Mesenchymal stem cell (in vitro differentiated cells and primary cell): ENCODE results near the gene SH3D19.
A peak's percentile ranks its signal among the peaks of the same experiment; 100 is the strongest.

ENCODE experiments used
- DNase-seq: peaks from one replicate; pipeline ENCODE4 v3.0.0-alpha.2; 2013
- H2AFZ ChIP-seq: one replicate; pipeline ENCODE4 v1.6.1; 2013; ENCODE audit warnings: low read depth, mild to moderate bottlenecking, control low read depth, inconsistent platforms, low read length, moderate library complexity
- H2AK5ac ChIP-seq: 2 replicates; pipeline ENCODE4 v1.6.1; 2013; ENCODE audit warnings: low read length, moderate library complexity, mild to moderate bottlenecking, inconsistent platforms; ENCODE audit not compliant: severe bottlenecking
- H2BK120ac ChIP-seq: one replicate; pipeline ENCODE4 v1.6.1; 2013; ENCODE audit warnings: low read depth, mild to moderate bottlenecking, inconsistent platforms, low read length, moderate library complexity
- H2BK12ac ChIP-seq, 2 experiments: one replicate each; pipeline ENCODE4 v1.6.1; 2013; ENCODE audit warnings: inconsistent platforms in 2 of 2, low read length in 2 of 2, mild to moderate bottlenecking in 2 of 2, moderate library complexity in 2 of 2, control low read depth in 1 of 2
- H2BK15ac ChIP-seq: one replicate; pipeline ENCODE4 v1.6.1; 2013; ENCODE audit warnings: mild to moderate bottlenecking, low read depth, inconsistent platforms; ENCODE audit not compliant: poor library complexity, severe bottlenecking
- H2BK5ac ChIP-seq: 2 replicates; pipeline ENCODE4 v1.6.1; 2013; ENCODE audit warnings: low read depth, mild to moderate bottlenecking, low read length, control low read depth, inconsistent platforms; ENCODE audit not compliant: poor library complexity, severe bottlenecking
- H3K14ac ChIP-seq, 2 experiments: one replicate each; pipeline ENCODE4 v1.6.1; 2013; ENCODE audit warnings: inconsistent platforms in 2 of 2, low read length in 2 of 2, control low read depth in 1 of 2, mild to moderate bottlenecking in 1 of 2, moderate library complexity in 1 of 2
- H3K18ac ChIP-seq, 2 experiments: one replicate each; pipeline ENCODE4 v1.6.1; 2013; ENCODE audit warnings: inconsistent platforms in 2 of 2, low read length in 2 of 2, control low read depth in 1 of 2, low read depth in 1 of 2, mild to moderate bottlenecking in 1 of 2
- H3K23ac ChIP-seq, 2 experiments: one replicate each; pipeline ENCODE4 v1.6.1; 2013; ENCODE audit warnings: inconsistent platforms in 2 of 2, low read length in 2 of 2, mild to moderate bottlenecking in 2 of 2, moderate library complexity in 2 of 2, control low read depth in 1 of 2
- H3K27ac ChIP-seq: 2 replicates; pipeline ENCODE4 v1.5.1; 2013; ENCODE audit warnings: mild to moderate bottlenecking, moderate library complexity, low read length, control low read depth, inconsistent platforms; ENCODE audit not compliant: poor library complexity, severe bottlenecking
- H3K27me3 ChIP-seq, 2 experiments: 2 replicates each; pipeline versions ENCODE4 v1.6.1 to v1.7.0; 2013; ENCODE audit warnings: low read length in 2 of 2, mild to moderate bottlenecking in 2 of 2, moderate library complexity in 2 of 2, control low read depth in 1 of 2, inconsistent platforms in 1 of 2; ENCODE audit not compliant: control insufficient read depth in 1 of 2, insufficient read depth in 1 of 2
- H3K36me3 ChIP-seq, 2 experiments: 2 replicates each; pipeline versions ENCODE4 v1.6.1 to v1.7.0; 2013; ENCODE audit warnings: low read length in 2 of 2, control low read depth in 1 of 2, inconsistent platforms in 1 of 2, low read depth in 1 of 2, mild to moderate bottlenecking in 1 of 2; ENCODE audit not compliant: insufficient read depth in 2 of 2, control insufficient read depth in 1 of 2
- H3K4ac ChIP-seq, 2 experiments: one replicate each; pipeline ENCODE4 v1.6.1; 2013; ENCODE audit warnings: inconsistent platforms in 2 of 2, low read length in 2 of 2, mild to moderate bottlenecking in 2 of 2, moderate library complexity in 2 of 2, control low read depth in 1 of 2, low read depth in 1 of 2
- H3K4me1 ChIP-seq: 2 replicates; pipeline ENCODE4 v1.6.1; 2013; ENCODE audit warnings: low read depth, low read length, control low read depth; ENCODE audit not compliant: control insufficient read depth, insufficient read depth
- H3K4me2 ChIP-seq: 2 replicates; pipeline ENCODE4 v1.6.1; 2013; ENCODE audit warnings: low read length, mild to moderate bottlenecking, inconsistent platforms; ENCODE audit not compliant: poor library complexity, severe bottlenecking
- H3K4me3 ChIP-seq, 2 experiments: 2 replicates each; pipeline versions ENCODE4 v1.5.1 to v1.7.0; 2013; ENCODE audit warnings: low read length in 2 of 2, mild to moderate bottlenecking in 2 of 2, control low read depth in 1 of 2, low read depth in 1 of 2; ENCODE audit not compliant: insufficient read depth in 1 of 2
- H3K79me1 ChIP-seq: replicated peaks from 2 replicates; pipeline ENCODE4 v1.6.1; 2013; ENCODE audit warnings: mild to moderate bottlenecking, control low read depth, low read length, inconsistent platforms; ENCODE audit not compliant: poor library complexity, severe bottlenecking
- H3K9ac ChIP-seq: 2 replicates; pipeline ENCODE4 v1.7.0; 2013; ENCODE audit warnings: mild to moderate bottlenecking, low read length, moderate library complexity
- H3K9me3 ChIP-seq: 2 replicates; pipeline ENCODE4 v1.7.0; 2013; ENCODE audit warnings: mild to moderate bottlenecking, low read length; ENCODE audit not compliant: control insufficient read depth
- H4K8ac ChIP-seq: one replicate; pipeline ENCODE4 v1.6.1; 2013; ENCODE audit warnings: inconsistent platforms, mild to moderate bottlenecking, low read length, moderate library complexity
- H4K91ac ChIP-seq: one replicate; pipeline ENCODE4 v1.6.1; 2013; ENCODE audit warnings: mild to moderate bottlenecking, low read length, inconsistent platforms
- WGBS: methylation state at CpG from one replicate; pipeline ENCODE4 v1.1.7; 2013; ENCODE audit warnings: mixed read lengths; 5-methylcytosine and 5-hydroxymethylcytosine counted together

SH3D19 gene

DNA sequence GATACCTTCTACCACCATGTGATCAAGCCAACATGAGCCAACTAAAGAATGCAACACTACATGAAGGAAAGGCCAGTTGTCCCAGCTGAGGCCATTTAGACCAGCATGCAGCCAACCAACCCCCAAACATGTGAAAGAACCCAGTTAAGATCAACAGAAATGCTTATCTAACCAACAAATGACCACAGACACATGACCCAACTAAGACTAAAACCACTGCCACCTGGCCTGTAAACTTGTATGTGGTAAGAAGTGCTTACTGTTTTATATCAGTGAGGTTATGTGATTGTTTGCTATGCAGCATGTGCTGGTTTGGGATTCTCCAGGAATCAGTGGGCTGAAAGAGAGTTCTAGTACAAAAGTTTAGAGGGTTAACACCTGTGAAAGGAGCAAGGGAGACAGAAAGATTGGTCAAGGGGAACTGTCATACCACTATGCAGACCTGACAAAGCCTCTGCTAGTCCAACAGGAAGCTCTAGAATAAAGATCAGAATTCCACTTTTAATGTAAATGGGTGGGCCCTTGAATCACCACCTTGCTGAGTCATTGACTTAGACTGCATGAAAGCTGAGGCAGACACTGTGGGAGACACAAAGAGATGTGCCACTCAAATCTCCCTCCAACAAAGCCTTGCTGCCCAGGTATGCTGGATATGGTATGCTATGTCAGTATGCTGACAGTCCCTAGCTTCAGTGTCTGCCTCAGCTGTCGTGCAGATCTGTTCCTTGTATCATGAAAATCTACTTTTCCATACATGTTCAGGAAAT lies 6.1 kb upstream of the SH3D19 start:
- Histone ChIP-seq H3K36me3 (no peaks in the 10 kb centered on the region), H4K91ac (no peak overlapping the region), H2AK5ac (no peak overlapping the region), H3K27ac (no peak overlapping the region), H3K9me3 (no peaks in the 10 kb centered on the region), H2AFZ (no peak overlapping the region), H3K27me3 (no peaks in the 10 kb centered on the region), H2BK120ac (no peak overlapping the region), H3K23ac (no peak overlapping the region), H3K4me1 (no peaks in the 10 kb centered on the region), H3K4ac (no peak overlapping the region), H3K4me3 (no peak overlapping the region), H4K8ac (no peak overlapping the region), H2BK5ac (no peak overlapping the region), H3K79me1 (no peaks in the 10 kb centered on the region), H2BK12ac (no peak overlapping the region), H2BK15ac (no peak overlapping the region), H3K4me2 (no peak overlapping the region), H3K9ac (no peak overlapping the region), H3K18ac (no peak overlapping the region), H3K14ac (no peak overlapping the region)
- peak; percentile 67 for DNase-seq
- 90% methylated on average over 1 of the region's 1 CpG for WGBS

DNA sequence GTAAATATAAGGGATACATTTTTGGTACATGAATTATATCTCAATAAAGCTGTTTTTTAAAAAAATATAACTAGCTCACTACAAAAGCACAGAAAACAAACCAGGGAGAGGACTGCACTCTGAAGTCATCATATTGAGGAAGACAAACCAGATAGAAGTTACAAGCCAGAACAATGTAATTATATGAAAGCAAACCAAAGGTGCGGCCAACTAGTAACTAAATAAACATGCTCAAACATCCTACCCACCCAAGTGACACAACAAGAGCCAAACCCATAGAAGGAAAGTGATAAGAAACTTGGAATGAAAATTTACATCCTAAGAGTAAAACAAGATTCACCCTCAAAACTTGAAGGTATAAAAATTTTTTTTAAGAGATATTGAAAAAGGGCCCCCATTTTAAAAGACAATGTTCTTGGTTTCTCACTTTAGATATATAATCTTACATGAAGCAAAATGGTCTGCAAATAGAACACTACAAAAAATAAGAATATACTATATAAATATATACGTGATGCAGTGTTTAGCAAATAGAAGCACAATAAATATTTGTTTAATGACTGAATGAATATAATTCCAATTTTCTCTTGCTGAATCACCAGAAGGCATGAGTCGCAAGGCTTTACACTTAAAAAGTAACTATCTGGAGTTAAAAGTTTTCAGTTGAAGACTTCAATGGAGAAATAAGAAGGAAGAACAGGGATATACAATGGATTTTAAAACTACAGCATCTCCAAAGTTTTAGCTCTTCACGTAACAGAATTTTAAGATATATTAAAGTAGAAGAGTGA lies 4.0 kb upstream of the SH3D19 start:
- Histone ChIP-seq H3K18ac (no peak overlapping the region), H3K36me3 (no peaks in the 10 kb centered on the region), H2BK120ac (no peak overlapping the region)

DNA sequence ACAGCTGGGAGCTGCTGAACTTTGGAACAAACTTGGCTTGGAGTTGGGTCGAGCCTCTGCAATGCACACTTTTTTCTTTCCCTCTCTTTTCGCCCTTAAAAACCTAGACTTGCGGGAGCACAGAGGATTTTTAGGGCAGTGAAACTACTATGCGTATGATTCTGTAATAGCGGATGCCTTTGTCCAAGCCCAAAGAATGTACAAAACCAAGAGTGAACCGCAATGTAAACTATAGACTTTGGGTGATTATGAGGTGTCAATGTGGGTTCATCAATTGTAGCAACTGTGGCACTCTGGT lies 493 bp upstream of the SH3D19 start:
- no peaks in the 10 kb centered on the region for H3K27me3 ChIP-seq
- no peak overlapping the region for H3K14ac ChIP-seq
- peak overlapping the region in 1 of 2 experiments; percentile 30 for H3K18ac ChIP-seq
- peak overlapping the region; percentile 27 for H4K8ac ChIP-seq
- H3K36me3 ChIP-seq, result no peaks in the 10 kb centered on the region
- no peak overlapping the region for H2BK5ac ChIP-seq
- H2BK15ac ChIP-seq, result no peak overlapping the region
- peak overlapping the region in 1 of 2 experiments; percentile 49 for H3K4ac ChIP-seq
- H3K4me3 ChIP-seq, result peak overlapping the region; percentile 84 to 90
- H3K27ac ChIP-seq, result no peak overlapping the region
- no peak overlapping the region for H2BK120ac ChIP-seq
- peak overlapping the region; percentile 96 for H3K4me2 ChIP-seq
- H3K9me3 ChIP-seq, result no peaks in the 10 kb centered on the region
- peak overlapping the region; percentile 91 for H3K9ac ChIP-seq
- no peak for DNase-seq
- 70% methylated on average over 6 of the region's 6 CpGs for WGBS
- no peak overlapping the region for H2BK12ac ChIP-seq
- peak overlapping the region; percentile 86 for H2AFZ ChIP-seq
- no peak overlapping the region for H3K23ac ChIP-seq
- no peaks in the 10 kb centered on the region for H3K4me1 ChIP-seq
- peaks cover 9% of the 10 kb centered on the region for H3K79me1 ChIP-seq
- H2AK5ac ChIP-seq, result no peak overlapping the region
- no peak overlapping the region for H4K91ac ChIP-seq

More for the DNA sequence above, 4.0 kb upstream of the SH3D19 start:
- no peak for DNase-seq
- H3K23ac ChIP-seq, result no peak overlapping the region
- no CpG with 5 or more reads among the region's 4 CpGs for WGBS
- H4K8ac ChIP-seq, result no peak overlapping the region
- H3K4me2 ChIP-seq, result no peak overlapping the region
- H3K27ac ChIP-seq, result no peak overlapping the region
- H3K4me3 ChIP-seq, result no peak overlapping the region
- H2BK12ac ChIP-seq, result no peak overlapping the region
- H2BK5ac ChIP-seq, result no peak overlapping the region
- no peaks in the 10 kb centered on the region for H3K9me3 ChIP-seq
- no peaks in the 10 kb centered on the region for H3K27me3 ChIP-seq
- H3K79me1 ChIP-seq, result peaks cover 4% of the 10 kb centered on the region
- H2BK15ac ChIP-seq, result no peak overlapping the region
- no peak overlapping the region for H2AFZ ChIP-seq
- H2AK5ac ChIP-seq, result no peak overlapping the region
- H3K4me1 ChIP-seq, result no peaks in the 10 kb centered on the region
- H3K14ac ChIP-seq, result no peak overlapping the region
- no peak overlapping the region for H3K9ac ChIP-seq
- no peak overlapping the region for H4K91ac ChIP-seq
- no peak overlapping the region for H3K4ac ChIP-seq

DNA sequence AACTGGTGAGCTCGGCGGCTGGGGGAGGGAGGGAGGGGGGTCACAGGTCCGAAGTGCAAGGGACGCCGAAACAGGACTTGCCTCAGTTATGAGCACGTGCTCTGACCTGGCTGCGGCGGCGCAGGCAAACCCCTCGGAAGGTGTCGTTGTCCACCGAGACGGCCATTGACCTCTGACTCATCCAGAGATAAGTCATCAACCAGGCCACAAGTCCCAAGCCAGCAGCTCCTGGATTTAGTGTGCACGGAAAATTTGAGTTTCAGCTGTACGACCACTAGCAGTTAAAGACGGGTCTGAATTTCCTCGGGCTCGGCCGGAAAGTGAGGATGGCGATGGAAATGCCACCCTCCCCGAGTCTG lies 674 bp downstream of the SH3D19 start:
- H3K18ac ChIP-seq, result peak overlapping the region in 1 of 2 experiments; percentile 89
- H2AK5ac ChIP-seq, result no peak overlapping the region
- no peaks in the 10 kb centered on the region for H3K4me1 ChIP-seq
- peaks cover 9% of the 10 kb centered on the region for H3K79me1 ChIP-seq
- peak overlapping the region in 1 of 2 experiments; percentile 86 for H3K4ac ChIP-seq
- peak overlapping the region; percentile 57 for H2BK120ac ChIP-seq
- H2BK12ac ChIP-seq, result no peak overlapping the region
- no peaks in the 10 kb centered on the region for H3K36me3 ChIP-seq
- H3K27me3 ChIP-seq, result no peaks in the 10 kb centered on the region
- no peak overlapping the region for H2AFZ ChIP-seq
- H2BK5ac ChIP-seq, result no peak overlapping the region
- H4K91ac ChIP-seq, result no peak overlapping the region
- H3K4me2 ChIP-seq, result peak overlapping the region; percentile 96
- peak overlapping the region; percentile 58 for H3K27ac ChIP-seq
- under 1% methylated on average over 21 of the region's 21 CpGs for WGBS
- peak overlapping the region in 1 of 2 experiments; percentile 81 for H3K14ac ChIP-seq
- H2BK15ac ChIP-seq, result no peak overlapping the region
- no peak overlapping the region for H3K23ac ChIP-seq
- H3K9ac ChIP-seq, result peak overlapping the region; percentile 91
- no peaks in the 10 kb centered on the region for H3K9me3 ChIP-seq
- peak; percentile 87 for DNase-seq
- peak overlapping the region; percentile 84 to 90 for H3K4me3 ChIP-seq
- H4K8ac ChIP-seq, result peak overlapping the region; percentile 42
